ENCODE data around the gene COMMD1.

COMMD1 gene

DNA sequence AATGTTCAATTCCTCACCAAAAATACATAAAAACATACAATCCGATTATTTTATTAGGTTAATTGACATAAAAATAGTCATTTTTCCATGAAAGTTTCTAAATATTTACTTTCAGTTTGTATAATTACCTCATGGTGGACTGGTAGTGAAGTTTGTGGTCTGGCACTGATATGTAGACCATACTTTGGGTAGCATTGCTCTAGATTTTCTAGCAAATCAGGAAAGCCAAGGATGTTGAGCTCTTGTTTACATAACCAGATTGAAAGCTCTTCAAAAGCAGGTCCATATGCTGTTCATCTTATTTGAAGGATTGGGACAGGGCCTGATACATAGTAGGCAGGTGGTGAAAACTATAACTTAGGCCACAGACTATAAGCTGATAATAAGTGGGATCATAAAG lies 61.8 kb downstream of the COMMD1 start:
- Histone ChIP-seq H3K9me3 (ENCODE audit: control insufficient read depth, insufficient read depth, low read depth, low read length) (no peaks in the 10 kb centered on the region), H3K4me3 (ENCODE audit: low read depth, low read length) (no peak overlapping the region), H3K36me3 (ENCODE audit: control insufficient read depth in 2 of 2, insufficient read depth in 1 of 2, low read length in 2 of 2) (no peaks in the 10 kb centered on the region), H3K27ac (ENCODE audit: extremely low read depth, low read depth, low read length) (no peak overlapping the region), H3K4me1 (ENCODE audit: control insufficient read depth, insufficient read depth, low read length) (peaks cover 2% of the 10 kb centered on the region; the same call in 1 of the 2 replicates)
- ChIA-PET CTCF (interaction anchor here (0.7 kb wide), 1 partner anchor 51 kb away, joined by 5 read pairs; no protein-coding TSS in a partner anchor), POLR2A (no interaction called here)
- TF ChIP-seq, protein P1, sequence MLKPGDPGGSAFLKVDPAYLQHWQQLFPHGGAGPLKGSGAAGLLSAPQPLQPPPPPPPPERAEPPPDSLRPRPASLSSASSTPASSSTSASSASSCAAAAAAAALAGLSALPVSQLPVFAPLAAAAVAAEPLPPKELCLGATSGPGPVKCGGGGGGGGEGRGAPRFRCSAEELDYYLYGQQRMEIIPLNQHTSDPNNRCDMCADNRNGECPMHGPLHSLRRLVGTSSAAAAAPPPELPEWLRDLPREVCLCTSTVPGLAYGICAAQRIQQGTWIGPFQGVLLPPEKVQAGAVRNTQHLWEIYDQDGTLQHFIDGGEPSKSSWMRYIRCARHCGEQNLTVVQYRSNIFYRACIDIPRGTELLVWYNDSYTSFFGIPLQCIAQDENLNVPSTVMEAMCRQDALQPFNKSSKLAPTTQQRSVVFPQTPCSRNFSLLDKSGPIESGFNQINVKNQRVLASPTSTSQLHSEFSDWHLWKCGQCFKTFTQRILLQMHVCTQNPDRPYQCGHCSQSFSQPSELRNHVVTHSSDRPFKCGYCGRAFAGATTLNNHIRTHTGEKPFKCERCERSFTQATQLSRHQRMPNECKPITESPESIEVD (tag by site-specific recombination; IDR thresholded peaks at IDR 0.05): 0 out of 2 replicates have a peak, but pooled peaks have one; percentile 14
- no peak for TF ChIP-seq ZNF133 (tag by site-specific recombination; IDR thresholded peaks at IDR 0.05)

DNA sequence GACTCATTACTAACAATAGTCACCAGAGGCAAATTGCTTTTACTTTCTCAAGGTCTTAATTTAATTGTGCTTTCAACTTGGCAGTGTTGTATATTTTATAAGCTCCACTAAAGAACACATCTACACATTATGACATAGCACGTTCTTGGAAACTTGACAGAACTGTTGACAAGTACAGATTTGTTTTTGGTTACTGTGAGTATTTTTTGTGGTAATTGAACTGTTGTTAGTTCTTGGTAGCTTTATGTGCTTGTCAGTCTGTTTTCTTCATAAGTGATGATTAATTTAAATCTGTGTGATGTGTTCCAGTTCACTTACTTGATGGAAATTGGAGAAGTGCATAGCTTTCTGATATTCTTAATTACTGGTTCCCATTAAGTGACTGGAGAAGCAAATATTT lies 63.9 kb downstream of the COMMD1 start:
- ChIA-PET CTCF (interaction anchor here (0.6 to 0.7 kb wide), 3 partner anchors 22 to 938 kb away, joined by 3 read pairs; no protein-coding TSS in a partner anchor), POLR2A (no interaction called here)
- H3K27ac ChIP-seq (ENCODE audit: extremely low read depth, low read depth, low read length): no peak overlapping the region
- peaks cover 2% of the 10 kb centered on the region; the same call in 1 of the 2 replicates for H3K4me1 ChIP-seq (ENCODE audit: control insufficient read depth, insufficient read depth, low read length)
- H3K36me3 ChIP-seq (ENCODE audit: control insufficient read depth in 2 of 2, insufficient read depth in 1 of 2, low read length in 2 of 2): no peaks in the 10 kb centered on the region
- H3K4me3 ChIP-seq (ENCODE audit: low read depth, low read length): no peak overlapping the region
- no peaks in the 10 kb centered on the region for H3K9me3 ChIP-seq (ENCODE audit: control insufficient read depth, insufficient read depth, low read depth, low read length)
- TF ChIP-seq, protein P2, sequence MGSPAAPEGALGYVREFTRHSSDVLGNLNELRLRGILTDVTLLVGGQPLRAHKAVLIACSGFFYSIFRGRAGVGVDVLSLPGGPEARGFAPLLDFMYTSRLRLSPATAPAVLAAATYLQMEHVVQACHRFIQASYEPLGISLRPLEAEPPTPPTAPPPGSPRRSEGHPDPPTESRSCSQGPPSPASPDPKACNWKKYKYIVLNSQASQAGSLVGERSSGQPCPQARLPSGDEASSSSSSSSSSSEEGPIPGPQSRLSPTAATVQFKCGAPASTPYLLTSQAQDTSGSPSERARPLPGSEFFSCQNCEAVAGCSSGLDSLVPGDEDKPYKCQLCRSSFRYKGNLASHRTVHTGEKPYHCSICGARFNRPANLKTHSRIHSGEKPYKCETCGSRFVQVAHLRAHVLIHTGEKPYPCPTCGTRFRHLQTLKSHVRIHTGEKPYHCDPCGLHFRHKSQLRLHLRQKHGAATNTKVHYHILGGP (tag by site-specific recombination; IDR thresholded peaks at IDR 0.05): 0 out of 2 replicates have a peak, but pooled peaks have one; percentile 27
- TF ChIP-seq ZNF701 (tag by site-specific recombination; IDR thresholded peaks at IDR 0.05) (no peak), ZNF274 (IDR thresholded peaks at IDR 0.05; ENCODE audit: low read length) (no peak), ZNF274 (tag by site-specific recombination; IDR thresholded peaks at IDR 0.05; ENCODE audit: borderline replicate concordance) (no peak), OSR2 (tag by site-specific recombination; IDR thresholded peaks at IDR 0.05) (peak; percentile 95), KLF16 (tag by site-specific recombination; IDR thresholded peaks at IDR 0.05) (0 out of 2 replicates have a peak, but pooled peaks have one; percentile 29), ZBTB7A (tag by site-specific recombination; IDR thresholded peaks at IDR 0.05; ENCODE audit: low read depth) (0 out of 2 replicates have a peak, but pooled peaks have one; percentile 40), GLI4 (tag by site-specific recombination; IDR thresholded peaks at IDR 0.05) (no peak), ZNF366 (tag by site-specific recombination; conservative IDR thresholded peaks at IDR 0.05) (peak; percentile 58), FEZF1 (tag by site-specific recombination; IDR thresholded peaks at IDR 0.05) (0 out of 2 replicates have a peak, but pooled peaks have one; percentile 34), ZNF112 (tag by site-specific recombination; IDR thresholded peaks at IDR 0.05) (no peak), GFI1B (tag by site-specific recombination; IDR thresholded peaks at IDR 0.05) (0 out of 2 replicates have a peak, but pooled peaks have one; percentile 10), ZNF133 (tag by site-specific recombination; IDR thresholded peaks at IDR 0.05) (no peak), ZNF302 (tag by site-specific recombination; IDR thresholded peaks at IDR 0.05; ENCODE audit: low read depth) (no peak), SETDB1 (IDR thresholded peaks at IDR 0.05; ENCODE audit: insufficient read length, low read length) (no peak), GLIS2 (tag by site-specific recombination; IDR thresholded peaks at IDR 0.05) (no peak), ZBTB17 (tag by site-specific recombination; IDR thresholded peaks at IDR 0.05) (peak; percentile 70), SP7 (tag by site-specific recombination; IDR thresholded peaks at IDR 0.05) (peak; percentile 97), ZNF24 (tag by site-specific recombination; IDR thresholded peaks at IDR 0.05) (no peak)
- TF ChIP-seq, protein P3, sequence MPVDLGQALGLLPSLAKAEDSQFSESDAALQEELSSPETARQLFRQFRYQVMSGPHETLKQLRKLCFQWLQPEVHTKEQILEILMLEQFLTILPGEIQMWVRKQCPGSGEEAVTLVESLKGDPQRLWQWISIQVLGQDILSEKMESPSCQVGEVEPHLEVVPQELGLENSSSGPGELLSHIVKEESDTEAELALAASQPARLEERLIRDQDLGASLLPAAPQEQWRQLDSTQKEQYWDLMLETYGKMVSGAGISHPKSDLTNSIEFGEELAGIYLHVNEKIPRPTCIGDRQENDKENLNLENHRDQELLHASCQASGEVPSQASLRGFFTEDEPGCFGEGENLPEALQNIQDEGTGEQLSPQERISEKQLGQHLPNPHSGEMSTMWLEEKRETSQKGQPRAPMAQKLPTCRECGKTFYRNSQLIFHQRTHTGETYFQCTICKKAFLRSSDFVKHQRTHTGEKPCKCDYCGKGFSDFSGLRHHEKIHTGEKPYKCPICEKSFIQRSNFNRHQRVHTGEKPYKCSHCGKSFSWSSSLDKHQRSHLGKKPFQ (tag by site-specific recombination; IDR thresholded peaks at IDR 0.05): no peak
- TF ChIP-seq, protein P4, sequence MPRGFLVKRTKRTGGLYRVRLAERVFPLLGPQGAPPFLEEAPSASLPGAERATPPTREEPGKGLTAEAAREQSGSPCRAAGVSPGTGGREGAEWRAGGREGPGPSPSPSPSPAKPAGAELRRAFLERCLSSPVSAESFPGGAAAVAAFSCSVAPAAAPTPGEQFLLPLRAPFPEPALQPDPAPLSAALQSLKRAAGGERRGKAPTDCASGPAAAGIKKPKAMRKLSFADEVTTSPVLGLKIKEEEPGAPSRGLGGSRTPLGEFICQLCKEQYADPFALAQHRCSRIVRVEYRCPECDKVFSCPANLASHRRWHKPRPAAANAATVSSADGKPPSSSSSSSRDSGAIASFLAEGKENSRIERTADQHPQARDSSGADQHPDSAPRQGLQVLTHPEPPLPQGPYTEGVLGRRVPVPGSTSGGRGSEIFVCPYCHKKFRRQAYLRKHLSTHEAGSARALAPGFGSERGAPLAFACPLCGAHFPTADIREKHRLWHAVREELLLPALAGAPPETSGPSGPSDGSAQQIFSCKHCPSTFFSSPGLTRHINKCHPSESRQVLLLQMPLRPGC (tag by site-specific recombination; IDR thresholded peaks at IDR 0.05): 0 out of 2 replicates have a peak, but pooled peaks have one; percentile 35
- TF ChIP-seq, protein P1 (tag by site-specific recombination; IDR thresholded peaks at IDR 0.05): peak; percentile 93
- TF ChIP-seq, protein P5, sequence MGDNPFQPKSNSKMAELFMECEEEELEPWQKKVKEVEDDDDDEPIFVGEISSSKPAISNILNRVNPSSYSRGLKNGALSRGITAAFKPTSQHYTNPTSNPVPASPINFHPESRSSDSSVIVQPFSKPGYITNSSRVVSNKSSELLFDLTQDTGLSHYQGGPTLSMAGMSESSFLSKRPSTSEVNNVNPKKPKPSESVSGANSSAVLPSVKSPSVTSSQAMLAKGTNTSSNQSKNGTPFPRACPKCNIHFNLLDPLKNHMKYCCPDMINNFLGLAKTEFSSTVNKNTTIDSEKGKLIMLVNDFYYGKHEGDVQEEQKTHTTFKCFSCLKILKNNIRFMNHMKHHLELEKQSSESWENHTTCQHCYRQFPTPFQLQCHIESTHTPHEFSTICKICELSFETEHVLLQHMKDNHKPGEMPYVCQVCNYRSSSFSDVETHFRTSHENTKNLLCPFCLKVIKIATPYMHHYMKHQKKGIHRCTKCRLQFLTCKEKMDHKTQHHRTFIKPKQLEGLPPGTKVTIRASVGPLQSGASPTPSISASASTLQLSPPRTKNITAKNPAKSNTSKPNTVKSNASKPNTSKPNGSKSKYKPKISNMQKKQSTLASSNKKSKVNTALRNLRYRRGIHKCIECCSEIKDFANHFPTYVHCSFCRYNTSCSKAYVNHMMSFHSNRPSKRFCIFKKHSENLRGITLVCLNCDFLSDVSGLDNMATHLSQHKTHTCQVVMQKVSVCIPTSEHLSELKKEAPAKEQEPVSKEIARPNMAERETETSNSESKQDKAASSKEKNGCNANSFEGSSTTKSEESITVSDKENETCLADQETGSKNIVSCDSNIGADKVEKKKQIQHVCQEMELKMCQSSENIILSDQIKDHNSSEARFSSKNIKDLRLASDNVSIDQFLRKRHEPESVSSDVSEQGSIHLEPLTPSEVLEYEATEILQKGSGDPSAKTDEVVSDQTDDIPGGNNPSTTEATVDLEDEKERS (tag by site-specific recombination; IDR thresholded peaks at IDR 0.05): no peak
